GM12865 (cell line): ENCODE results near the gene RNPEPL1.

Source experiments
- DNase-seq: peaks from one replicate; pipeline ENCODE4 v3.0.0; 2010; ENCODE audit warnings: low read depth
- H3K4me3 ChIP-seq: 2 replicates; pipeline ENCODE4 v1.5.1; 2011; ENCODE audit warnings: mild to moderate bottlenecking, low read depth, low read length, control low read depth
- CTCF ChIP-seq: IDR thresholded peaks from 2 replicates; pipeline ENCODE4 v1.5.1; 2011; ENCODE audit warnings: low read length, control low read depth, low read depth, inconsistent platforms; ENCODE audit not compliant: insufficient read depth; ENCODE audit errors: missing control alignments

Gene RNPEPL1

GRCh38 chr2:240574386-240575100, 6.3 kb downstream of the RNPEPL1 start:
- DNase-seq: no peak
- H3K4me3 ChIP-seq: no peak overlapping the region
- no peak for TF ChIP-seq CTCF

- no peak for DNase-seq
- no peak overlapping the region for H3K4me3 ChIP-seq
- no peak for TF ChIP-seq CTCF
These were observed 7.0 kb downstream of the RNPEPL1 start for GRCh38 chr2:240575101-240575965.

GRCh38 chr2:240576036-240576435, 7.8 kb downstream of the RNPEPL1 start:
- DNase-seq: no peak
- TF ChIP-seq CTCF: no peak
- no peak overlapping the region for H3K4me3 ChIP-seq

- DNase-seq: no peak
- no peak for TF ChIP-seq CTCF
- H3K4me3 ChIP-seq: no peak overlapping the region
These were observed 8.3 kb downstream of the RNPEPL1 start for GRCh38 chr2:240576436-240577205.

GRCh38 chr2:240577281-240578109, 9.2 kb downstream of the RNPEPL1 start:
- H3K4me3 ChIP-seq: no peak overlapping the region
- no peak for DNase-seq
- no peak for TF ChIP-seq CTCF

GRCh38 chr2:240578110-240578450, 9.8 kb downstream of the RNPEPL1 start:
- TF ChIP-seq CTCF: no peak
- DNase-seq: no peak
- no peak overlapping the region for H3K4me3 ChIP-seq
